ENCODE measurements around the gene CCDC18. TPM values are rescaled to one million over a fixed set of nuclear protein-coding genes. Genes with fewer than 3 reads are reported as not detected.
"Not testable (repeated sequence)": the region's sequence is repeated elsewhere in the genome, so short reads cannot be mapped to it uniquely, and the experiment has no call there.

The CCDC18 gene
- polyA plus RNA-seq, 1 donor = 4.3 TPM

- DNase-seq = peak; percentile 15
Observed at GRCh38 chr1:93178418-93178817, 2.1 kb upstream of the CCDC18 start.

GRCh38 chr1:93179886-93180722 lies 420 bp upstream of the CCDC18 start, which contains the start of gene TMED5:
TMED5 (minus strand) TSS chr1:93180413; CDS start chr1:93180242, 171 bp downstream.
- DNase-seq = peak; percentile 99

- no peak for DNase-seq
Observed at GRCh38 chr1:93186667-93187066, 6.1 kb downstream of the CCDC18 start.

DNA sequence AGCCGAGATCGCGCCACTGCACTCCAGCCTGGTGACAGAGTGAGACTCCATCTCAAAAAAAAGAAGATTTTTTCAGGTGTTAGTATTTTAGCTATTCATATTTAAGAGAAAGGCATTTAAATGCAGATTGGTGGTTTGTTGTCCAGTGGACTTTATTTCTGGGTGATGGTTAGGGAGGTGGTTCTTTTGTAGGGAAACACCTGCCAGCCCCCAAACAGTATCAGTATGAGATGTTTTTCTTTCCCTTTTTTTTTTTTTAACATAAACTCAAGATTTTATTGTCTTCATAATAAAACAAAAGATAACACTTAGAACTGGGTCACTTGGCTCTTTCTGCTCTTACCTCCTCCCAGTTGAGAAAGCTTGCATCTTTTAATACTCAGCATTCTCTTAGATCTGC lies 9.9 kb downstream of the CCDC18 start:
- no peak for DNase-seq

DNA sequence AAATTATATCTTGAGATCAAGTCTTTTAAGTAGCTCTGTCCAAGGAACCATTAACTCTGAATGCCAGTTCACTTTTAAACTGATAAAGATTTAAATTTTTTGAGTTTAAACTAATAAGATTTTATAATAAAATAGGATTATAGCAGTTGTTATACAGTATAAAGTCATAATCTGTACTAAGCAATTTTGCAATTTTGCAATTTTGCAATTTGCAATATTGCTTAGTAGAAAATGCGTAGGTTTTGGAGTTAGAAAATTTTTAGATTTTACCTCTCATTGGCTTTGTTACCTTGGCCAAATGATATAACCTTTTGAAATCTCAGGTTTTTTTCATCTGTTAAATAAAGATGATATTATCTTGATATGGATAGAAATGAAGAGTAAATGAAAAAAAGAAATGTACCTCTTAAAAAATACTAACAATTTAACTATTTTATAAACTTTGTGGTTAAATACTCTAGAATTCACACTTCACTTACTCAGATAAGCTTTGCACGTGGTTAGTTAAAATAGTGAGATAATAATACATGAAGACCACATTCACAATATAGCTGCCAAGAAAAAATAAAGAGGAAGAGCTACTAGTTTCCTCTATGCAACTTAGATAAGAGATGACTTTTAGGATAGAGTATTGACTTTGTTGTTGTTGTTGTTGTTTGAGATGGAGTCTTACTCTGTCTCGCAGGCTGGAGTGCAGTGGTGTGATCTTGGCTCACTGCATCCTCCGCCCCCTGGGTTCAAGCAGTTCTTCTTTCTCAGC lies 13.9 kb downstream of the CCDC18 start:
- no peak for DNase-seq

- DNase-seq = no peak
Observed at GRCh38 chr1:93196591-93196990, 16.1 kb downstream of the CCDC18 start.

- no peak for DNase-seq
Observed at GRCh38 chr1:93199150-93199549, 18.6 kb downstream of the CCDC18 start.

DNA sequence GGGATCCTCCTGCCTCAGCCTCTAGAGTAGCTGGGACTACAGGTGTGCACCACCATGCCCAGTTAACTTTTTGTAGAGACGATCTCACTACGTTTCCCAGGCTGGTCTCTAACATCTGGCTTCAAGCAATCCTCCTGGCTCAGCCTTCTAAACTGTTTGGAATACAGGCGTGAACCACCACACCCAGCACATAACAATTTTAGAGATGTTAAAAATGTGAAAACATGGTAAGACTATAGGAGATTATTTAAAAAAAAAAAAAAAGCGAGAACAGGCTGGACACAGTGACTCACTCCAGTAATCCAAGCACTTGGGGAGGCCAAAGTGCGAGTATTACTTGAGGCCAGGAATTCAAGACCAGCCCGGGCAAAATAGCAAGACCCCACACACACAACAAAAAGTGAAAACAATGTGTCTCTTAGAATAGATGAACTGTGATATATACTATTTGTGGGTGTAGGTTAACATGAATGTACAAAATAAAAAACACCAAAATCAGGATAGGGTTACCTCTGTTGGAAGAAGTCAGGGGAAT lies 19.6 kb downstream of the CCDC18 start:
- DNase-seq = no peak

GRCh38 chr1:93200714-93201113 lies 20.2 kb downstream of the CCDC18 start:
- no peak for DNase-seq

- DNase-seq = no peak
Observed at GRCh38 chr1:93205892-93206566, 25.5 kb downstream of the CCDC18 start.

DNA sequence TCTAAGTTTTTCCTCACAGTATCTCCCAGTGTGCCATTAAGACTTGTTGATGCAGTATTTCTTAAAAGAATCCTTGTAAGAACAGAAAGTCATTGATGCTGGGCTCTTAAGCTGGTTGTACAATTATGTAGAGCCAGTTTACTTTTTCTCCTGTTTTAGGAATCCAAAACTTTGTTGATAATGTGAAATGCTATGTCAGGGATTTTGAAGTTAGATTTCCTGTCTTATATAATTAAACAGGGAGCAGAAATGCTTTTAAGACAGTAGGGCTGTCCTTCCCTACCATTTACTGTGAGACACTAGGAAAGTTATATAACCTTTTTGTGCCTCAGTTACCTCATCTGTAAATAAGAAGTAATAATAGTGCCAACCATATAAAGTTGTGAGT lies 26.0 kb downstream of the CCDC18 start:
- DNase-seq = no peak

DNA sequence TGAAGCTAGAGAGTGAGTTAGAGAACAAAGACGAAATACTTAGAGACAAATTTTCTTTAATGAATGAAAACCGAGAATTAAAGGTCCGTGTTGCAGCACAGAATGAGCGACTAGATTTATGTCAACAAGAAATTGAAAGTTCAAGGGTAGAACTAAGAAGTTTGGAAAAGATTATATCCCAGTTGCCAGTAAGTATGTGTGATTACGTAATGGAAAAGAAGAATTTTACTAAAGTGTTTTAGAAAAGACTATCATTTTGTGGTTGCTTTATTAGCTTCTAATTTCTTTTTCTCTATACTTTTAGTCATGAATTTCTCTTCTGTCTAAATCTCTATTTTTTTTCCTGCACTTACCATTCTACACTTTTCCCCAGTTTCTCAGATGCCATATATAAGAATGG lies 26.7 kb downstream of the CCDC18 start:
- no peak for DNase-seq

DNA sequence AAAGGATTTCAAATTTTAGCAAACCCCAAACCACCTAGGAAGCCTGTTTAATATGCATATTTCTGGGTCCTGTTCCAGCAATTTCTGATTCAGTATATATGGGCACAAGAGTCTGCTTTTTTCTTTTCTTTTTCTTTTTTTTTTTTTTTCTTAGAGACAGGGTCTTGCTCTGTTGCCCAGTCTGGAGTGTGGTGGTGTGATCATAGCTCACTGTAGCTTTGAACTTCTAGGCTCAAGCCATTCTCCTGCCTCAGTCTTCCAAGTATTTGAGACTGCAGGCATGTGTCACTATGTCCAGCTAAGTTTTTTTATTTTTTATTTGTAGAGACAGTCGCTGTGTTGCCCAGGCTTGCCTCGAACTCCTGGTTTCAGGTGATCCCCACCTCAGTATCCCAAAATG lies 34.8 kb downstream of the CCDC18 start:
- DNase-seq = no peak

DNA sequence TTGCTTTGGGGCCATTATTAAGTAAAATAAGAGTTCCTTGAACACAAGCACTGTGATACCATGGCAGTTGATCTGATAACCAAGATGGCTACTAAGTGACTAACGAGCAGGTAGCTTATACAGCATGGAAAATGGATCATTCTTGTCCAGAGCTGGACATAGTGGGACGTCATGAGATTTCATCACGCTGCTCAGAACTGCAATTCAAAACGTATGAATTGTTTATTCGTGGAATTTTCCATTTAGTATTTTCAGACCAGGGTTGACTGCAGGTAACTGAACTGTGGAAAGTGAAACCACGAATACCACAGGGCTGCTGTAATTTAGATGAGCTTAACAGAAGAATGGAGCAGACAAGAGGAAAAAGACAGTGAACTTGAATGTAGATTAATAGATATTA lies 38.9 kb downstream of the CCDC18 start:
- peak; percentile 3 for DNase-seq

- not testable (repeated sequence) for DNase-seq
Observed at GRCh38 chr1:93220716-93221115, 40.2 kb downstream of the CCDC18 start.

DNA sequence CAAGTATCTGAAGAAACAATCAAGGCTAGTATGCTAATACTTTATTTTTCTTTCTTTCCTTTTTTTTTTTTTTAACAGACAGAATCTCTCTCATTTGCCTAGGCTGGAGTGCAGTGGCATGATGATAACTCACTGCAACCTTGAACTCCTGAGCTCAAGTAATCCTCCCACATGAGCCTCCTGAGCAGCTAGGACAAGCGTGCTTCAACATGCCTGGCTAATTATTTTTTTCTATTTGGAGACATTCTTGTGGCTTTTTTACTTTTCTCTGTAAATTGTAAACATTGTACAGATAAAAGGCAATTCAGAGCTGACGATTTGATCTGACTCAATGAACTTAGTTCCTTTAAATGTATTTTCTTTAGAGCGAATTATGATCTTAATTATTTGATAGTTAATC lies 41.4 kb downstream of the CCDC18 start:
- DNase-seq = no peak

DNA sequence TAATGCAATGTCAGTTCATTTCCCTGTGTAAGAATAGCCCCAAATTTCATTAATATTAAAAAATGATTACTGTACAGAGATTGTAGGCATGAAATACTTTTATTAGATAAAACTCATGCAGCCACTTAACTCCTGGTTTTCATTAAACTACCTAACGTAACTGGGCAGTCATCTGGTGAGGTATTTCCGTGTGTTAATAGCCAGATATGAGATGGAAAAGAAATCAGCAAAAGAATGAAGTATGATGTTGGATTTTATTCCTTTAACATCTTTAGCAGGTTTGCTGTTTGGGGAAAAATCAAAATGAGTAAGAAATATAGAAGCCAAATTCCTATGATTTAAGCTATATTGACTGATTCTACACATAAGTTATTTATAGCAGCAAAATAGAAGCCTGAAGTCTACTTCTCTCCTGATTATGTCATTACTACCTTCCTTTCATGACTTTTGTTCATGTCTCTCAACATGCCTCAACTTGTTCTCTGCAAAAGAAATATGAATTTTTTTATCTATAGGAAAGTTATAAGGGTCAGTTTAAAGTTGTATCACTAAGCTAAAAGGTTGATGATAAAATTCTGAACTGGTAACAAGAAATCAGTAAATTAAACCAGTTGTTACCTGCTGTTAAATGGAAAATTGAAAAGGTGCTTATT lies 42.6 kb downstream of the CCDC18 start:
- DNase-seq = peak; percentile 26

- no peak for DNase-seq
Observed at GRCh38 chr1:93235261-93235660, 54.7 kb downstream of the CCDC18 start.

DNA sequence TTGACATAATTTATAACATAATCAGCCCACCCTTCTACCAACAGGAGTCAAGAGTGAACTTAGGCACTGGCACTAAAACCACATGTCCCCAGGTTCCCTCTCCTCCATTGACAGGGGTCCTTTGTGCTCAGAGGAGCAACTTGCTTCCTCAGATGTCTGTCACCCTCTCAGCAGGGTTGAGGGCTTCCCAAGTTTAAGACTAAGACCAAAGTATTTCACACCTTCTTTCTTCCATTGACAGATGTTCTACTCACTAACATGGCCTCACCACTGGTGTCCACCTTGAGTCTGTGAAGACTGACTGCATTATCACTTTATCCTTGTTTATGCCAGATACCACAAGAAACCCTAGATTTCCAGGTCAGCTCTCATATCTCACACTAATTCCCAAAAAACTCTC lies 56.5 kb downstream of the CCDC18 start:
- DNase-seq = no peak

DNA sequence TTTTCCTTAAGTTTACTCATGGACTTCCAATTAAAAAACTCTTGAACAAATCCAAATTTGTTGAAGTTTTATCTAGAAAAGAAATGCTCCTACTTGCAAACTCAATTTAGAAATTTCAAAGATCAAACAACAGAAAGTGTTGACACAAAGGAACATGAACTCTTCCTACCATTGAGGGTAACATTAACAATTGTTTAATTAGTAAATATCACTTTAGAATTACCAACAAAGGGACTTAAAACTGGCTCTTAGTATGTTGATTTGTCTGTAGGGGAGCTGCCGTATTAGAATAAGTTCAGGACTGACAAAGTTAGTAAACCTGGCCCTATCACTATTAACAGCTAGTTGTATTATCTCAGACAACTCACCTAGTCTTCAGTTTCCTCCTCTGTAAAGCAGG lies 57.9 kb downstream of the CCDC18 start:
- DNase-seq = no peak

DNA sequence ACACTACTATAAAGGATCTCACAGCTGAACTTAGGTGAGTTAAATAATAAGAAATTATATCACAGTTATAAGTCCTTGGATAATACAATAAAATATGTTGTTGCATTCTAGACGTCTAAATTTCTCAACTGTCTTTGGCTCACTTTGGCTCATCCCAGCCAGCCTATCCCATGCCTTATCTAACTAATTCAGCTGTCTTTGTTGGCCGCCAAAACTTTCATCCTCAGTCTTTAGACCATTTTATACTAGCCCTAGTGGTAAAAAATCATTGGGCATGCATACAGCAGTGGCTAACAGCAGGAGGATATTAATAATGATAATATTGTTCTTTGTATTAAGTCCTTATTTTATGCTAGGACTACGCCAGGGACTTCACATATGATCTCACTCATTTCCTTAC lies 59.3 kb downstream of the CCDC18 start:
- DNase-seq = no peak

DNA sequence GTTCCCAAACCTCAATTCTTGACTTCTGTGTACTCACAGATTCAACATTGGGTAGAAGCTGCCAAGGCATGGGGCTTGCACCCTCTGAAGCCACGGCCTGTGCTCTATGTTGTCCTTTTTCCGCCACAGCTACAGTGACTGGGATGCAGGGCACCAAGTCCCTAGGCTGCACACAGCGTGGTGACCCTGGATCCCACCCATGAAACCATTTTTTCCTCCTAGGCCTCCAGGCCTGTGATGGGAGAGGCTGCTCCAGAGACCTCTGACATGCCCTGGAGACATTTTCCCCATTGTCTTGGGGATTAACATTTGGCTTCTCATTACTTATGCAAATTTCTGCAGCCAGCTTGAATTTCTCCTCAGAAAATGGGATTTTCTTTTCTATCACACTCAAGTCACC lies 62.7 kb downstream of the CCDC18 start:
- not testable (repeated sequence) for DNase-seq
